ENCODE measurements around the gene SOX6.

The SOX6 gene

DNA sequence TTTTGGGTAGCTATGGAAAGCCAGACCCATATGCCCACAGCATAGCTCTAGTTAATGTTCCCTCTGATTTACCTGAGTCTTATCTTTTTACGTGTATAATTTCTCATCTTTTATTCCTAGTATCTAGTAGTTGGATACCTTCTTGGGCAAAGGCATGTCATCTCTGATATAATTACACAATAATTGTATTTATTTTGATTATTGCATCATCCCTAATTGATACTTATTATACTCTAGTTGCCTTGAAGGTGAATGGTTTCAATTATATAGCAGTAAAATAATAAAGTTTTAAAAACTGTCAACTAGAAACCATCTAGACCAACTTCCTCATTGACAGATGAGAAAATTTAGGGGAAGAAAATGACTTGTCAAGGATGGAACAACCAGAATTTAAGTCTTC is 347.3 kb downstream of the SOX6 start:
- Histone ChIP-seq H3K9ac (ENCODE audit: low read depth, low read length, poor library complexity, severe bottlenecking) (no peak overlapping the region), H3K4me2 (ENCODE audit: low read depth, low read length, poor library complexity, severe bottlenecking) (no peak overlapping the region), H3F3A (ENCODE audit: low read depth) (no peaks in the 10 kb centered on the region), H3K4me3 (ENCODE audit: low read length, poor library complexity, severe bottlenecking) (no peak overlapping the region), H3K9me3 (ENCODE audit: insufficient read depth, low read depth, low read length) (no peaks in the 10 kb centered on the region), H3K27me3 (ENCODE audit: insufficient read depth, low read length, poor library complexity, severe bottlenecking) (no peaks in the 10 kb centered on the region), H3K4me1 (ENCODE audit: insufficient read depth, low read length, poor library complexity, severe bottlenecking) (peaks cover 11% of the 10 kb centered on the region), H4K20me1 (ENCODE audit: insufficient read depth, low read length, poor library complexity, severe bottlenecking) (no peaks in the 10 kb centered on the region), H3K36me3 (ENCODE audit: insufficient read depth, low read length) (no peaks in the 10 kb centered on the region), H3K9me2 (replicated peaks; ENCODE audit: low read depth, low read length) (no peaks in the 10 kb centered on the region), H2AFZ (ENCODE audit: low read length) (no peak overlapping the region), H3K79me2 (ENCODE audit: insufficient read depth, low read length) (no peaks in the 10 kb centered on the region)
- TF ChIP-seq, protein P1, sequence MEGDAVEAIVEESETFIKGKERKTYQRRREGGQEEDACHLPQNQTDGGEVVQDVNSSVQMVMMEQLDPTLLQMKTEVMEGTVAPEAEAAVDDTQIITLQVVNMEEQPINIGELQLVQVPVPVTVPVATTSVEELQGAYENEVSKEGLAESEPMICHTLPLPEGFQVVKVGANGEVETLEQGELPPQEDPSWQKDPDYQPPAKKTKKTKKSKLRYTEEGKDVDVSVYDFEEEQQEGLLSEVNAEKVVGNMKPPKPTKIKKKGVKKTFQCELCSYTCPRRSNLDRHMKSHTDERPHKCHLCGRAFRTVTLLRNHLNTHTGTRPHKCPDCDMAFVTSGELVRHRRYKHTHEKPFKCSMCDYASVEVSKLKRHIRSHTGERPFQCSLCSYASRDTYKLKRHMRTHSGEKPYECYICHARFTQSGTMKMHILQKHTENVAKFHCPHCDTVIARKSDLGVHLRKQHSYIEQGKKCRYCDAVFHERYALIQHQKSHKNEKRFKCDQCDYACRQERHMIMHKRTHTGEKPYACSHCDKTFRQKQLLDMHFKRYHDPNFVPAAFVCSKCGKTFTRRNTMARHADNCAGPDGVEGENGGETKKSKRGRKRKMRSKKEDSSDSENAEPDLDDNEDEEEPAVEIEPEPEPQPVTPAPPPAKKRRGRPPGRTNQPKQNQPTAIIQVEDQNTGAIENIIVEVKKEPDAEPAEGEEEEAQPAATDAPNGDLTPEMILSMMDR (conservative IDR thresholded peaks at IDR 0.05; ENCODE audit: low read length), result no peak
- TF ChIP-seq EZH2phosphoT487 (IDR thresholded peaks at IDR 0.05; ENCODE audit: borderline replicate concordance), result no peak

DNA sequence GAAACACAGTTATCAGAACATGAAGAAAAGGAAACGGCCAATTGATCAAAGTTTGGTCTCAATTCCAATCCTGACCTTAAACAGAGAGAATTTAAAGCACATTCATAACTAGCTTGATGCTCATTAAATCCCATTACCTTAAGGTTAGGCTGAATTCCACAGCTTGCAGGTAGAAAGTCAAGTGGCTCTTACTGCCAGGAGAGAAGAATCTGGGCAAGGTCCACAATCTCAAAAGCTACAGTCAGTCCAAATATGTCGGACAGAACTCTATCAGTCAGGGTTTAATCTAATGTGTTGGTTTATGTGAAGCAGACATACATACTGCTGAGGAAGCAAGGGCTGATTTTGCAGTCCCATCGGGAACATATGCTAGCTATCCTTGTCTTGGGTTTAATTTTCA is 348.8 kb downstream of the SOX6 start:
- no peaks in the 10 kb centered on the region for H3K9me3 ChIP-seq (ENCODE audit: insufficient read depth, low read depth, low read length)
- no peak overlapping the region for H2AFZ ChIP-seq (ENCODE audit: low read length)
- no peak overlapping the region for H3K4me3 ChIP-seq (ENCODE audit: low read length, poor library complexity, severe bottlenecking)
- H3K4me2 ChIP-seq (ENCODE audit: low read depth, low read length, poor library complexity, severe bottlenecking), result no peak overlapping the region
- H4K20me1 ChIP-seq (ENCODE audit: insufficient read depth, low read length, poor library complexity, severe bottlenecking), result no peaks in the 10 kb centered on the region
- peaks cover 13% of the 10 kb centered on the region for H3K4me1 ChIP-seq (ENCODE audit: insufficient read depth, low read length, poor library complexity, severe bottlenecking)
- TF ChIP-seq, protein P1 (conservative IDR thresholded peaks at IDR 0.05; ENCODE audit: low read length), result no peak
- TF ChIP-seq EZH2phosphoT487 (IDR thresholded peaks at IDR 0.05; ENCODE audit: borderline replicate concordance), result no peak
- H3K79me2 ChIP-seq (ENCODE audit: insufficient read depth, low read length), result no peaks in the 10 kb centered on the region
- H3K9ac ChIP-seq (ENCODE audit: low read depth, low read length, poor library complexity, severe bottlenecking), result no peak overlapping the region
- no peaks in the 10 kb centered on the region for H3K36me3 ChIP-seq (ENCODE audit: insufficient read depth, low read length)
- H3K9me2 ChIP-seq (replicated peaks; ENCODE audit: low read depth, low read length), result no peaks in the 10 kb centered on the region
- no peaks in the 10 kb centered on the region for H3F3A ChIP-seq (ENCODE audit: low read depth)
- no peaks in the 10 kb centered on the region for H3K27me3 ChIP-seq (ENCODE audit: insufficient read depth, low read length, poor library complexity, severe bottlenecking)

DNA sequence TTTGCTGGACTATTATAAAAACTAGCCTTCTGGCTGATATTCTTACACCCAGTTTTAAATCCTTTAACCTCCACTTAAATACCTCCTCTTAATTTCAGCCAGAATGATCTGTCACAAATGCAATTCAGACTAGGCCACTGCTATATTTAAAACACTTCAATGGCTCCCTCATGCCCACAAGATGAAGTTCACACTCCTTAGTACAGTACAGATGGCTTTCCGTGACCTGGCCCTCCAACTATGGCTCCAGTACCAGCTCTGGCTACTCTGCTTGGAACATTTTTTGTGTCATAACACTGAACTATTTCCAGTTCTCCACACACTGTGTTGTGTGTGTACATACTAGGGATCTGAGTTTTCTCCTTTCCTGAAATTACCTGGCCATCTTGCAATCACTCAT is 353.4 kb downstream of the SOX6 start:
- Histone ChIP-seq H3K27me3 (ENCODE audit: insufficient read depth, low read length, poor library complexity, severe bottlenecking) (no peaks in the 10 kb centered on the region), H3K4me2 (ENCODE audit: low read depth, low read length, poor library complexity, severe bottlenecking) (no peak overlapping the region), H3K79me2 (ENCODE audit: insufficient read depth, low read length) (no peaks in the 10 kb centered on the region), H3K9ac (ENCODE audit: low read depth, low read length, poor library complexity, severe bottlenecking) (no peak overlapping the region), H3K9me2 (replicated peaks; ENCODE audit: low read depth, low read length) (no peaks in the 10 kb centered on the region), H3F3A (ENCODE audit: low read depth) (no peaks in the 10 kb centered on the region), H4K20me1 (ENCODE audit: insufficient read depth, low read length, poor library complexity, severe bottlenecking) (no peaks in the 10 kb centered on the region), H3K36me3 (ENCODE audit: insufficient read depth, low read length) (no peaks in the 10 kb centered on the region), H3K4me3 (ENCODE audit: low read length, poor library complexity, severe bottlenecking) (no peak overlapping the region), H3K9me3 (ENCODE audit: insufficient read depth, low read depth, low read length) (no peaks in the 10 kb centered on the region), H2AFZ (ENCODE audit: low read length) (peak overlapping the region; percentile 89; the same call in 1 of the 2 replicates), H3K4me1 (ENCODE audit: insufficient read depth, low read length, poor library complexity, severe bottlenecking) (peaks cover 16% of the 10 kb centered on the region)
- TF ChIP-seq, protein P1 (conservative IDR thresholded peaks at IDR 0.05; ENCODE audit: low read length), result no peak
- no peak for TF ChIP-seq EZH2phosphoT487 (IDR thresholded peaks at IDR 0.05; ENCODE audit: borderline replicate concordance)

Data from Loucy (cell line).